Endothelial cell of umbilical vein (primary cell): ENCODE data around the gene OTP. TPM values are rescaled to one million over a fixed set of nuclear protein-coding genes. Genes with fewer than 3 reads are reported as not detected.

Experiments
- BruUV-seq: library from RNA; stranded (reverse); fragments of 400-500 nt; replicated peaks from 2 replicates; lab custom pipeline; 2021; lab: Mats Ljungman, UMichigan
- CTCF ChIA-PET: fragments of 300-600, 350-600 bp; sonication (Branson Sonifier 250); formaldehyde crosslinking; loops from one replicate; lab custom pipeline; 2021; ENCODE audit warnings: antibody characterized with exemption, inconsistent platforms; lab: Charles Lee
- POLR2A ChIA-PET: fragments of 300-600, 350-600 bp; sonication (Branson Sonifier 250); formaldehyde crosslinking; loops from one replicate; lab custom pipeline; 2021; ENCODE audit warnings: antibody characterized with exemption, inconsistent platforms; lab: Charles Lee
- DNase-seq: peaks from one replicate; pipeline ENCODE4 v3.0.0-alpha.2; 2011; ENCODE audit warnings: low read depth, low spot score
- FAIRE-seq: peaks from 2 replicates; lab custom pipeline; 2011; peaks lifted over from hg19 to GRCh38; lab: Jason Lieb, UNC
- H2AFZ ChIP-seq: 2 replicates; pipeline ENCODE4 v1.6.0; 2012; ENCODE audit warnings: low read depth, low read length, control low read depth, inconsistent platforms
- H3K27ac ChIP-seq: 2 replicates; pipeline ENCODE4 v1.5.1; 2011; ENCODE audit warnings: low read depth, mild to moderate bottlenecking, control low read depth, low read length, moderate library complexity; ENCODE audit not compliant: insufficient read depth
- H3K27me3 ChIP-seq, 2 experiments: 2 replicates each; pipeline versions ENCODE4 v1.6.0 to v1.6.1; 2011; ENCODE audit warnings: low read length in 2 of 2, mixed read lengths in 1 of 2; ENCODE audit not compliant: control insufficient read depth in 2 of 2, insufficient read depth in 2 of 2
- H3K36me3 ChIP-seq, 2 experiments: 2 replicates in 1 of 2; 3 replicates in 1 of 2; pipeline ENCODE4 v1.5.1; 2011; ENCODE audit warnings: low read length in 2 of 2, mild to moderate bottlenecking in 1 of 2, moderate library complexity in 1 of 2; ENCODE audit not compliant: control insufficient read depth in 2 of 2, insufficient read depth in 2 of 2; ENCODE audit errors: extremely low read depth in 1 of 2
- H3K4me1 ChIP-seq: 3 replicates; pipeline ENCODE4 v1.5.1; 2011; ENCODE audit warnings: mild to moderate bottlenecking, low read length; ENCODE audit not compliant: control insufficient read depth, insufficient read depth; ENCODE audit errors: extremely low read depth
- H3K4me2 ChIP-seq: 2 replicates; pipeline ENCODE4 v1.6.1; 2011; ENCODE audit warnings: low read length, control low read depth, mixed read lengths; ENCODE audit not compliant: insufficient read depth
- H3K4me3 ChIP-seq, 3 experiments: fragments of 200-600 bp in 1 of 3; sonication (generic), shearing (Covaris generic) in 1 of 3; replicated peaks in 1 of 3; 2 replicates each; pipeline ENCODE4 v1.5.1; 2011 to 2016; ENCODE audit warnings: control low read depth in 3 of 3, low read length in 3 of 3, mild to moderate bottlenecking in 2 of 3, inconsistent platforms in 1 of 3, low read depth in 1 of 3, moderate library complexity in 1 of 3; ENCODE audit not compliant: insufficient read depth in 1 of 3
- H3K79me2 ChIP-seq: 2 replicates; pipeline ENCODE4 v1.6.0; 2012; ENCODE audit warnings: low read length, inconsistent platforms; ENCODE audit not compliant: control insufficient read depth, insufficient read depth
- H3K9ac ChIP-seq: replicated peaks from 2 replicates; pipeline ENCODE3; 2011; ENCODE audit warnings: low read length, control low read depth; ENCODE audit not compliant: insufficient read depth; ENCODE audit errors: extremely low read depth
- H3K9me1 ChIP-seq: replicated peaks from 3 replicates; pipeline ENCODE4 v1.6.0; 2011; ENCODE audit warnings: mild to moderate bottlenecking, low read length; ENCODE audit not compliant: control insufficient read depth, insufficient read depth; ENCODE audit errors: extremely low read depth
- H3K9me3 ChIP-seq: replicated peaks from 2 replicates; pipeline ENCODE4 v1.5.1; 2012; ENCODE audit warnings: low read length, inconsistent platforms; ENCODE audit not compliant: control insufficient read depth, insufficient read depth
- H4K20me1 ChIP-seq: replicated peaks from 2 replicates; pipeline ENCODE3; 2011; ENCODE audit warnings: mild to moderate bottlenecking, low read length; ENCODE audit not compliant: control insufficient read depth, insufficient read depth; ENCODE audit errors: extremely low read depth
- EZH2 ChIP-seq: IDR thresholded peaks from 2 replicates; pipeline ENCODE4 v1.6.1; 2012; ENCODE audit warnings: borderline replicate concordance, low read depth, mild to moderate bottlenecking, moderate library complexity, low read length, inconsistent platforms; ENCODE audit not compliant: severe bottlenecking
- FOS ChIP-seq: IDR thresholded peaks from 2 replicates; pipeline ENCODE4 v1.6.1; 2011; ENCODE audit warnings: mild to moderate bottlenecking, low read length, moderate library complexity, borderline replicate concordance; ENCODE audit not compliant: insufficient read depth
- GATA2 ChIP-seq: IDR thresholded peaks from 2 replicates; pipeline ENCODE4 v1.7.0; 2011; ENCODE audit warnings: low read depth, mild to moderate bottlenecking, moderate library complexity, mixed read lengths, low read length; ENCODE audit not compliant: insufficient read length, insufficient read depth
- JUN ChIP-seq: IDR thresholded peaks from 2 replicates; pipeline ENCODE4 v1.6.1; 2011; ENCODE audit warnings: borderline replicate concordance, low read depth; ENCODE audit not compliant: insufficient read length, insufficient read depth
- MAX ChIP-seq: IDR thresholded peaks from 2 replicates; pipeline ENCODE4 v1.6.1; 2011; ENCODE audit not compliant: insufficient read depth, insufficient read length
- MYC ChIP-seq: IDR thresholded peaks from one replicate; pipeline ENCODE4 v1.6.1; 2011; ENCODE audit warnings: mild to moderate bottlenecking, low read depth, low read length
- POLR2A ChIP-seq: IDR thresholded peaks from 2 replicates; pipeline ENCODE4 v1.6.1; 2012; ENCODE audit warnings: low read depth, mild to moderate bottlenecking, control low read depth, low read length
- POLR2AphosphoS5 ChIP-seq: IDR thresholded peaks from 2 replicates; pipeline ENCODE4 v1.6.1; 2012; ENCODE audit warnings: low read depth, mild to moderate bottlenecking, control low read depth, low read length, moderate library complexity; ENCODE audit not compliant: insufficient read depth
- dilution Hi-C: fragments of 300-500 bp; cut with MboI; formaldehyde crosslinking; loops from one replicate; pipeline ENCODE4 v1.15.0; 2019; ENCODE audit warnings: low sequenced_read_pairs; ENCODE audit not compliant: extremely low pct_ligation_motif_present
- intact Hi-C: fragments of 100-400 bp; cut with micrococcal nuclease; formaldehyde crosslinking; loops from one replicate; pipeline ENCODE4 v1.10.0; 2022
- polyA plus RNA-seq, 4 experiments: library from polyadenylated mRNA; depleted of rRNA in 3 of 4; stranded (reverse) in 3 of 4; unstranded in 1 of 4; fragments of >200 nt; gene quantifications; 2 replicates each; pipeline versions ENCODE4 v1.2.1 to v1.2.3, GENCODE V29; 2011 to 2012; ENCODE audit warnings: missing spikeins in 1 of 4
- total RNA-seq: library from RNA; stranded (reverse); gene quantifications from 2 replicates; pipeline ENCODE4 v1.2.3, GENCODE V29; 2021
- TF ChIP-seq, protein P1 (sequence below), 2 donors: IDR thresholded peaks; 1 replicate in 1 of 2; 2 replicates in 1 of 2; pipeline ENCODE4 v1.5.1; 2011; ENCODE audit warnings: low read length in 2 of 2, mild to moderate bottlenecking in 2 of 2, moderate library complexity in 2 of 2, control low read depth in 1 of 2, inconsistent platforms in 1 of 2, low read depth in 1 of 2; ENCODE audit not compliant: insufficient read depth in 1 of 2; ENCODE audit errors: extremely low read depth in 1 of 2

Gene OTP
- total and polyA plus RNA-seq, 2 donors (not counting 3 experiments of a cell fraction or from before 2014, with no cell fraction given): not detected

GRCh38 chr5:77683171-77683732, 44.7 kb upstream of the OTP start:
- no peaks in the 10 kb centered on the region for H4K20me1 ChIP-seq
- no peaks in the 10 kb centered on the region for H3K79me2 ChIP-seq
- intact Hi-C loops (no loop called here), dilution Hi-C loops (no loop called here)
- no peak overlapping the region for H3K4me2 ChIP-seq
- no peak overlapping the region for H3K9ac ChIP-seq
- no peak for TF ChIP-seq POLR2A
- no peak for TF ChIP-seq FOS
- TF ChIP-seq JUN: no peak
- TF ChIP-seq, protein P1, sequence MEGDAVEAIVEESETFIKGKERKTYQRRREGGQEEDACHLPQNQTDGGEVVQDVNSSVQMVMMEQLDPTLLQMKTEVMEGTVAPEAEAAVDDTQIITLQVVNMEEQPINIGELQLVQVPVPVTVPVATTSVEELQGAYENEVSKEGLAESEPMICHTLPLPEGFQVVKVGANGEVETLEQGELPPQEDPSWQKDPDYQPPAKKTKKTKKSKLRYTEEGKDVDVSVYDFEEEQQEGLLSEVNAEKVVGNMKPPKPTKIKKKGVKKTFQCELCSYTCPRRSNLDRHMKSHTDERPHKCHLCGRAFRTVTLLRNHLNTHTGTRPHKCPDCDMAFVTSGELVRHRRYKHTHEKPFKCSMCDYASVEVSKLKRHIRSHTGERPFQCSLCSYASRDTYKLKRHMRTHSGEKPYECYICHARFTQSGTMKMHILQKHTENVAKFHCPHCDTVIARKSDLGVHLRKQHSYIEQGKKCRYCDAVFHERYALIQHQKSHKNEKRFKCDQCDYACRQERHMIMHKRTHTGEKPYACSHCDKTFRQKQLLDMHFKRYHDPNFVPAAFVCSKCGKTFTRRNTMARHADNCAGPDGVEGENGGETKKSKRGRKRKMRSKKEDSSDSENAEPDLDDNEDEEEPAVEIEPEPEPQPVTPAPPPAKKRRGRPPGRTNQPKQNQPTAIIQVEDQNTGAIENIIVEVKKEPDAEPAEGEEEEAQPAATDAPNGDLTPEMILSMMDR (IDR thresholded peaks at IDR 0.05; ENCODE audit: extremely low read depth in 1 of 2, insufficient read depth in 1 of 2, low read depth in 1 of 2, low read length in 2 of 2): no peak
- no peaks in the 10 kb centered on the region for H3K9me1 ChIP-seq
- no peak overlapping the region for H3K4me3 ChIP-seq
- ChIA-PET POLR2A (no interaction called here), CTCF (interaction anchor here (0.7 kb wide), 1 partner anchor 10 kb away, joined by 3 read pairs; no protein-coding TSS in a partner anchor)
- no peak overlapping the region for H2AFZ ChIP-seq
- H3K36me3 ChIP-seq: no peaks in the 10 kb centered on the region
- FAIRE-seq (no peak), DNase-seq (no peak)
- H3K4me1 ChIP-seq: no peaks in the 10 kb centered on the region
- H3K27me3 ChIP-seq: no peaks in the 10 kb centered on the region
- no TSS peak for BruUV-seq
- no peaks in the 10 kb centered on the region for H3K9me3 ChIP-seq
- no peak overlapping the region for H3K27ac ChIP-seq

GRCh38 chr5:77670526-77670925, 32.0 kb upstream of the OTP start:
- Histone ChIP-seq H3K27me3 (peaks cover 14 to 46% of the 10 kb centered on the region in 2 experiments), H3K9ac (no peak overlapping the region), H3K36me3 (no peaks in the 10 kb centered on the region), H3K9me3 (no peaks in the 10 kb centered on the region), H3K4me2 (no peak overlapping the region), H3K9me1 (no peaks in the 10 kb centered on the region), H3K79me2 (no peaks in the 10 kb centered on the region), H4K20me1 (no peaks in the 10 kb centered on the region), H3K4me1 (no peaks in the 10 kb centered on the region), H3K27ac (no peak overlapping the region), H3K4me3 (no peak overlapping the region), H2AFZ (no peak overlapping the region)
- intact Hi-C loops: no loop called here
- FAIRE-seq: no peak
- no TSS peak for BruUV-seq
- dilution Hi-C loops: no loop called here
- ChIA-PET CTCF (no interaction called here), POLR2A (no interaction called here)
- no peak for DNase-seq
- TF ChIP-seq MYC (no peak), POLR2AphosphoS5 (no peak), POLR2A (no peak), MAX (no peak), FOS (no peak), GATA2 (no peak), EZH2 (no peak), JUN (no peak)
- TF ChIP-seq, protein P1 (IDR thresholded peaks at IDR 0.05; ENCODE audit: extremely low read depth in 1 of 2, insufficient read depth in 1 of 2, low read depth in 1 of 2, low read length in 2 of 2): no peak
